Testis (tissue), 3 donors: ENCODE measurements around the gene CEP68. TPM values are rescaled to one million over a fixed set of nuclear protein-coding genes. Genes with fewer than 3 reads are reported as not detected.

Experiments
- DNase-seq: peaks from one replicate; pipeline ENCODE4 v3.0.0-alpha.2; 2019
- H3K27ac ChIP-seq, 2 donors: fragments of 200-600 bp; sonication (generic); one replicate each; pipeline ENCODE4 v1.5.1; 2019
- H3K27me3 ChIP-seq: fragments of 200-600 bp; sonication (generic); one replicate; pipeline ENCODE4 v1.5.1; 2019
- H3K36me3 ChIP-seq: fragments of 200-600 bp; sonication (generic); one replicate; pipeline ENCODE4 v1.5.1; 2017; ENCODE audit warnings: low read depth; ENCODE audit errors: missing control alignments
- H3K4me1 ChIP-seq: fragments of 200-600 bp; sonication (generic); one replicate; pipeline ENCODE4 v1.5.1; 2019
- H3K4me3 ChIP-seq, 2 donors: fragments of 200-600 bp; sonication (generic); one replicate each; pipeline ENCODE4 v1.5.1; 2017 to 2019
- H3K9me3 ChIP-seq: fragments of 200-600 bp; sonication (generic); one replicate; pipeline ENCODE4 v1.5.1; 2017
- POLR2A ChIP-seq: fragments of 450-650 bp; IDR thresholded peaks from one replicate; pipeline ENCODE4 v1.6.1; 2017; ENCODE audit warnings: antibody characterized with exemption, mild to moderate bottlenecking, moderate library complexity
- WGBS, 2 donors: methylation state at CpG; one replicate each; pipeline ENCODE4 v1.1.5; 2018; 5-methylcytosine and 5-hydroxymethylcytosine counted together
- intact Hi-C: fragments of 100-400 bp; cut with DNase I; formaldehyde crosslinking; loops from one replicate; pipeline ENCODE4 v1.15.1; 2023; ENCODE audit warnings: low total_unique reads
- polyA plus RNA-seq: library from polyadenylated mRNA; stranded (reverse); fragments of 350-450 nt; fragmentation: Illumina TruSeq; extraction: RNeasy Lipid Tissue Mini Kit (QIAGEN cat#74804); gene quantifications from one replicate; pipeline ENCODE4 v1.2.3, GENCODE V29; 2014; ENCODE audit warnings: low read depth, low replicate concordance; ENCODE audit not compliant: insufficient read depth
- total RNA-seq, 2 donors: library from RNA; depleted of rRNA; stranded (reverse); fragments of >200 nt; gene quantifications; one replicate each; pipeline ENCODE4 v1.2.3, GENCODE V29; 2016

CEP68 gene
- total and polyA plus RNA-seq, 3 donors from 2014 or later, result 13.3 to 28.2 (median 25.9) TPM

- H3K36me3 ChIP-seq, result no peaks in the 10 kb centered on the region
- H3K27ac ChIP-seq, result no peak overlapping the region
- WGBS, 2 donors, result 95 to 100% methylated on average over 1 of the region's 1 CpG
- no peak overlapping the region for H3K4me3 ChIP-seq
- no peaks in the 10 kb centered on the region for H3K27me3 ChIP-seq
- DNase-seq, result no peak
- TF ChIP-seq POLR2A, result no peak
- peaks cover 9% of the 10 kb centered on the region for H3K4me1 ChIP-seq
- intact Hi-C loops, result no loop called here
- no peaks in the 10 kb centered on the region for H3K9me3 ChIP-seq
These were observed 80.0 kb downstream of the CEP68 start for GRCh38 chr2:65136253-65136652.

Other genes with a start within 250 kb of the CEP68 start
- gene SLC1A4, start 67.0 kb upstream of the CEP68 start, total RNA-seq, result 10 to 100 TPM; 14.3 to 17.8 TPM
- 28.5 TPM for gene SLC1A4, start 67.0 kb upstream of the CEP68 start, polyA plus RNA-seq
- 100 to 1,000 TPM in 1 of 2 donors, 10 to 100 TPM in 1; 82.0 to 113 TPM for gene RAB1A, start 73.7 kb downstream of the CEP68 start, total RNA-seq
- 154 TPM for gene RAB1A, start 73.7 kb downstream of the CEP68 start, polyA plus RNA-seq
- 10 to 100 TPM; 49.2 to 56.6 TPM for gene ACTR2, start 171.4 kb downstream of the CEP68 start, total RNA-seq
- gene ACTR2, start 171.4 kb downstream of the CEP68 start, polyA plus RNA-seq, result 80.1 TPM